Cardiac fibroblast (primary cell): Measurements from ENCODE around the gene ABL2.
"Not testable (repeated sequence)": the region's sequence is repeated elsewhere in the genome, so short reads cannot be mapped to it uniquely, and the experiment has no call there.

ENCODE experiments used
- DNase-seq, 2 donors: peaks; one replicate each; pipeline versions ENCODE4 v3.0.0 to v3.0.0-alpha.2; 2010; ENCODE audit warnings: low read depth in 2 of 2
- H3K4me3 ChIP-seq, 2 donors: replicated peaks in 1 of 2; 1 replicate in 1 of 2; 2 replicates in 1 of 2; pipeline ENCODE4 v1.5.1; 2011; ENCODE audit warnings: low read depth in 2 of 2, low read length in 2 of 2, mild to moderate bottlenecking in 2 of 2, moderate library complexity in 1 of 2
- CTCF ChIP-seq: IDR thresholded peaks from one replicate; pipeline ENCODE4 v1.5.1; 2011; ENCODE audit warnings: low read depth, mild to moderate bottlenecking, low read length, inconsistent platforms

Gene ABL2

GRCh38 chr1:179234863-179235262 lies 5.4 kb upstream of the ABL2 start:
- no peak for DNase-seq
- no peak overlapping the region for H3K4me3 ChIP-seq
- TF ChIP-seq CTCF = no peak

- H3K4me3 ChIP-seq = no peak overlapping the region
- peak in 1 of 2 donors; percentile 48 for DNase-seq
- TF ChIP-seq CTCF = no peak
These were observed 2.4 kb upstream of the ABL2 start for GRCh38 chr1:179231923-179232322.

GRCh38 chr1:179230721-179231120 lies 1.2 kb upstream of the ABL2 start:
- no peak overlapping the region for H3K4me3 ChIP-seq
- no peak for TF ChIP-seq CTCF
- no peak for DNase-seq

- TF ChIP-seq CTCF = no peak
- H3K4me3 ChIP-seq = peak overlapping the region; percentile 75 to 81
- peak; percentile 35 to 72 for DNase-seq
These were observed 774 bp upstream of the ABL2 start for GRCh38 chr1:179230251-179230650.

- TF ChIP-seq CTCF = no peak
- peak overlapping the region; percentile 72 to 81 for H3K4me3 ChIP-seq
- DNase-seq = no peak
These were observed 679 bp downstream of the ABL2 start for GRCh38 chr1:179228783-179229213.

GRCh38 chr1:179226738-179227137 lies 2.7 kb downstream of the ABL2 start:
- H3K4me3 ChIP-seq = no peak overlapping the region
- DNase-seq = no peak
- TF ChIP-seq CTCF = no peak

GRCh38 chr1:179224466-179224865 lies 5.0 kb downstream of the ABL2 start:
- not testable (repeated sequence) for DNase-seq, H3K4me3 ChIP-seq

- not testable (repeated sequence) for H3K4me3 ChIP-seq, DNase-seq
These were observed 8.4 kb downstream of the ABL2 start for GRCh38 chr1:179221121-179221520.
